M059J (cell line): ENCODE results near the gene CFAP251. TPM values are rescaled to one million over a fixed set of nuclear protein-coding genes. Genes with fewer than 3 reads are reported as not detected.
"Not testable (repeated sequence)": the region's sequence is repeated elsewhere in the genome, so short reads cannot be mapped to it uniquely, and the experiment has no call there.

Experiments
- DNase-seq: peaks from one replicate; pipeline ENCODE4 v3.0.0-alpha.2; 2012; ENCODE audit warnings: low read depth
- total RNA-seq: library from RNA; depleted of rRNA; stranded (reverse); fragments of >200 nt; shearing (Covaris generic); gene quantifications from 2 replicates; pipeline ENCODE4 v1.2.3, GENCODE V29; 2014

The CFAP251 gene
- total RNA-seq, 1 experiment from 2014 or later, result 1.1 TPM

GRCh38 chr12:121974026-121974985 is 55.9 kb downstream of the CFAP251 start:
- DNase-seq, result no peak

- DNase-seq, result no peak
These were observed 56.6 kb downstream of the CFAP251 start for GRCh38 chr12:121975021-121975420.

- no peak for DNase-seq
These were observed 58.6 kb downstream of the CFAP251 start for GRCh38 chr12:121976950-121977349.

- DNase-seq, result no peak
These were observed 61.9 kb downstream of the CFAP251 start for GRCh38 chr12:121980191-121980891.

- DNase-seq, result no peak
These were observed 62.5 kb downstream of the CFAP251 start for GRCh38 chr12:121980892-121981272.

GRCh38 chr12:121981456-121981855 is 63.1 kb downstream of the CFAP251 start:
- DNase-seq, result no peak

GRCh38 chr12:121982950-121983349 is 64.6 kb downstream of the CFAP251 start:
- DNase-seq, result no peak

GRCh38 chr12:121983536-121984210 is 65.3 kb downstream of the CFAP251 start:
- DNase-seq, result no peak

- DNase-seq, result no peak
These were observed 68.3 kb downstream of the CFAP251 start for GRCh38 chr12:121986489-121987245.

- not testable (repeated sequence) for DNase-seq
These were observed 70.1 kb downstream of the CFAP251 start for GRCh38 chr12:121988519-121988918.

GRCh38 chr12:121989276-121990113 is 71.1 kb downstream of the CFAP251 start:
- no peak for DNase-seq

GRCh38 chr12:121990114-121990647 is 71.8 kb downstream of the CFAP251 start:
- no peak for DNase-seq

- no peak for DNase-seq
These were observed 72.6 kb downstream of the CFAP251 start for GRCh38 chr12:121990692-121991603.

- DNase-seq, result peak; percentile 94
These were observed 73.9 kb downstream of the CFAP251 start for GRCh38 chr12:121992059-121992879.

GRCh38 chr12:121996050-121996944 is 77.9 kb downstream of the CFAP251 start:
- no peak for DNase-seq

GRCh38 chr12:121996945-121997612 is 78.7 kb downstream of the CFAP251 start:
- DNase-seq, result peak; percentile 43
